DMS79 (cell line): ENCODE results near the gene SCP2D1.
"Not testable (repeated sequence)": the region's sequence is repeated elsewhere in the genome, so short reads cannot be mapped to it uniquely, and the experiment has no call there.

Experiments
- DNase-seq: peaks from one replicate; lab custom pipeline; 2025; lab: John Stamatoyannopoulos, UW

SCP2D1 gene

DNA sequence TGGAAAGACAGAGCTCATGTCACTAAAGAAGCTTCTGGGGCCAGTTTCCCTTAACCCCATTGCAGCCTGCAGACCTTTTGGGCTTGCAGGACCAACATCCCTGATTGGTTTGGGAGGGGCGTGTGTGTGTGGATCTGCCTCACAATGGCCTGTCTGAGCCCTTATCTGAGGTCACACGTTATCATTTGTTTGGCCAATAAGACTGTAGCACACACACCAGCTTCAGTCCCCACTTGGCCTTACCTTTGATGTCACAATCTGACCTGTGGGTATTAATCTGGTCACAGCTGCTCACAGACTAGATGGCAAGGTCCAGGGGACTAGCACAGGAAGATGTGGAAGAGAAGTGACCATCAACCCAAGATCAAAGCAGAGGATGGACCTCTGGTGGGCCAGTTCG lies at the start of gene SCP2D1:
TSS of gene SCP2D1 (plus strand) at position 301 of the 400 bp plus-strand sequence. CDS start at position 334, 33 bp downstream.
- no peak for DNase-seq

- DNase-seq = no peak
Measured at GRCh38 chr20:18767676-18768075, 45.9 kb upstream of the SCP2D1 start.

DNA sequence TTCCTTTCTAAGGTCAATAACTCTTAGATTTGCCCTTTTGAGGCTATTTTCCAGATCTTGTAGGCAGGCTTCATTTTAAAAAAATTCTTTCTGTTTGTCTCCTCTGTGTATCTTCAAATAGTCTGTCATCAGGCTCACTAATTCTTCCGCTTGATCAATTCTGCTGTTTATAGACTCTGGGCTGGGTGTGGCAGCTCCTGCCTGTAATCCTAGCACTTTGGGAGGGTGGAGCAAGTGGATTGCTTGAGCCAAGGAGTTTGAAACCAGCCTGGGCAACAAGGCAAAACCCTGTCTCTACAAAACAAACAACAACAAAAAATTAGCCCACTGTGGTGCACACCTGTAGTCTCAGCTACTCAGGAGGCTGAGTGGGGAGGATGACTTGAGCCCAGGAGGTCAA lies 40.0 kb upstream of the SCP2D1 start:
- DNase-seq = no peak

GRCh38 chr20:18774207-18774606 lies 39.4 kb upstream of the SCP2D1 start:
- no peak for DNase-seq

DNA sequence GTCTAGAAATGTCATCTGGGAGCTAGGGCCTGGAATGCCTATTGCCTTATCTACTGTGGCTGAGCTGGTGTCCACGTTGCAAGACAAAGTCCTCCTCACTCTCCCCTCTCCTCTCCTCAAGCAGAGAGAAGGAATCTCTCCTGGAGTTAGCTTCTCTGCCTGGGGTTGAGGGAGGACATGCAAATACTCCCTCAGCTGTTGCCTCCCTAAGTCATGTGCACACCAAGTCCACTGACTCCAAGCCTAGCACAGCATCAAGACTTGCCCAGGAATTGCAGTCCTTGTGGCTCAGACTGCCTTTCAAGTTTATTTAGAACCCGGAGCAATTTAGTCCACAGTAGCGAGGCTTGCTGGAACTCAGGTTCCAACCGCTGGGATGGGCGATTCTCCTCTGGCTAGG lies 38.0 kb upstream of the SCP2D1 start:
- DNase-seq = no peak

DNA sequence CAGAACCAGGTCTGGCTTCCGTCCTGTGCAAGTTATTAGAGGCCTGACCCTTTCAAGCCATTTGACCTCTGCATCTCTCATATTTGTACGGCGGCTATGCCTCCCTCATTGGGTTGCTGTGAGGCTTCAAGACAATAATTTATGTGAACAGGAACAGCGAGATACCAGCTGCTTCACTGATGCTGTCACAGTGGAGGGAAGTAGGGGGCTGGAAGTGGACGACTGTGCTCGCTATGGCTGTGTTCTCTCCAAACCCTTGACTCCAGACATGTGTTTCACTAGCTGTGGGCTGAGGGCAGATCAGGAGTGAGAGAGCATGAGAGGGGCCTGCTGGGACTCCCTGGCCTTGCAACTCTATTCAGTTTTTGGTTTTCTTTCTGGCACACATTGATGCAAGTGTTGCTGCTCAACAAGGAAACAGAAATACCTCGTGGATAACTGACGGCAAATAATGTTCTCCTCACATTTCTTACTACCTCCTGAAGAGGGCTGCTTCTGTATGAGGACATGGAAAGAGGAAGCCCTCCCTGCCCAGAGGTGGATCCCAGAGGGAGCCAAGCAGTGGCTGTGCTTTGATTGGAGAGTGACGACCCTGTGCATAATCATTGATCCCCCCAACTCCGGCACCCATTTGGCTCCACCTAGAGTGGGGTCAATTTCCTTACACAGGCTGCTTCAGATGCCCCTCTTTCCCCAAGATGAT lies 34.7 kb upstream of the SCP2D1 start:
- DNase-seq = no peak

- no peak for DNase-seq
Measured at GRCh38 chr20:18780385-18781130, 33.0 kb upstream of the SCP2D1 start.

DNA sequence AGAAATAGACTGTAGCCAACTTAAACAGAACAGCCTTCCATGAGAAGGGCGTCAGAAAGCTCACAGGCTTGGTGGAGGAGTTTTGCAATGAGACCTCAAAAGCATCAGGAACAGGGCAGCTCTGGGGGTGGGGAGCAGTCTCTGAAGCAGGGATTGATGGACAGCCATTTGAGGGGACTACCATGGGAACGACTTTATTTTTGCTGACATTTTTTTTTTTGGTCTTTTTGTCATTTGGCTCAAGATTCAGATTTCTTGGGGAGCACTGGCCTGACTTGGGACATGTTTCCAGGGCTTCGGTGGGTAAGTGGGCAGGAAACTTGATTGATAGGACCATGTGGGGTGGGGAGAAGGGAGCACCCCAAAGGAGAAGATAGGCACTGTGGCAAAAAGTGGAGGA lies 32.1 kb upstream of the SCP2D1 start:
- DNase-seq = no peak

DNA sequence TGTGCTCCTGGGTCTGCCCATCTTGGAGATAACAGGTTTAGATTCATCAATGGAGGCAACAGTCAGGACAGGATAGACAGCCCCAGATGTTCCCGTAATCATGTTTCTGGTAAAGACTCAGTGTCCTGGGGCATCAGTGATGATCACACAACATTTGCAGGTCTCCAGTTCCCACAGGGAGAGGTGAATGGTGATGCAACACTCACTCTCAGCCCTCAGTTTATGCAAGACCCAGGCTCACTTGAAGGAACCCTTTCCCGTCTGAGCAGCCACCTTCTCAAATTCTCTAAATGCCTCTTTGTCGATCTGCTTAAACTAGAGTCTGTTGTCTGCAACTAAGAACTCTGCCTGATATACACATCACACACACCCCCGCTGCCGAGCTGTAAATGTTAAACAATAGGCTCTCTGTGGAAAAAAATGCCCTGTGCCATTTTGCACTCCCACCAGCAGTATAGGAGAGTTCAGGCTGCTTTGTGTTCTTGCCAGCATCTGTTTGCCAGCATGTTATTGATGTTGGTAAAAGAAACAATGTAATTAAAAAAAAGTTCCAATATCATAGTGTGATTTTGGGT lies 30.1 kb upstream of the SCP2D1 start:
- no peak for DNase-seq

GRCh38 chr20:18787046-18787445 lies 26.5 kb upstream of the SCP2D1 start:
- DNase-seq = not testable (repeated sequence)

DNA sequence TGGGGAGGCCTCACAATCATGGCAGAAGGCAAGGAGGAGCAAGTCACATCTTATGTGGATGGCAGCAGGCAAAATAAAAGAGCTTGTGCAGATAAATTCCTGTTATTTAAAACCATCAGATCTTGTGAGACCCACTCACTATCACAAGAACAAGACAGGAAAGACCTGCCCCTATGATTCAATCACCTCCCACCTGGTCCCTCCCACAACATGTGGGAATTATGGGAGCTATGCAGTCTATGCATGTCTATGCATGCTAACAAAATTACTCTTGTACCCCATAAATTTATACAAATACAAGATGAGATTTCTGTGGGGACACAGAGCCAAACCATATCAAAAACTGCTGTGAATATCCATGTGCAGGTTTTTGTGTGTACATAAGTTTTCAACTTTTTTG lies 25.6 kb upstream of the SCP2D1 start:
- no peak for DNase-seq

- no peak for DNase-seq
Measured at GRCh38 chr20:18790787-18791186, 22.8 kb upstream of the SCP2D1 start.

GRCh38 chr20:18793625-18794427 lies 19.8 kb upstream of the SCP2D1 start:
- peak; percentile 85 for DNase-seq

- no peak for DNase-seq
Measured at GRCh38 chr20:18794428-18794787, 19.2 kb upstream of the SCP2D1 start.

GRCh38 chr20:18795366-18795765 lies 18.2 kb upstream of the SCP2D1 start:
- no peak for DNase-seq

DNA sequence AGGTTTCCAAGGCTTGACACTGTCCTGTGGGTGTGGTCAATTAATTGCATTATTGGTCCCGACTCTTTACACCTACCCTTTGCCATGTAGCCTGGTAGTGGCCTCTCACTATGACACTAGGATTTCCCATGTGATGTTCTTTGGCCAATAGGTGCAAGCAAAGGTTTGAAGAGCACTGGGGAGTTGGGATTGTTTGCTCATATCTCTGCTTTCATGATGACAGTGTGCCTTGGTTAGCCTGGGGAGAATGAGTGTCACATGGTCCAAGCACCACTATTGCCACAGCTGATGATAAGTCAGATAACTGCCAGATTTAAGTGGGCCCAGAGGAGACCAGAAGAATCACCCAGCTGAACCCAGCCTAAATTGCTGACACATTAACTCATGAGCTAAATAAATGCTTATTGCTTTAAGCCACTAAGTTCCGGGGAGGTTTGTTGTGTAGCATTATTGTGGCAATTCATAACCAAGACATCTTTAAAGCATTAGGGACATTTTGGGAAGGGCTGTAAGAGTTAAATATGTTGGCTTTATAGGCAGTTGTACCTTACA lies 17.2 kb upstream of the SCP2D1 start:
- no peak for DNase-seq

DNA sequence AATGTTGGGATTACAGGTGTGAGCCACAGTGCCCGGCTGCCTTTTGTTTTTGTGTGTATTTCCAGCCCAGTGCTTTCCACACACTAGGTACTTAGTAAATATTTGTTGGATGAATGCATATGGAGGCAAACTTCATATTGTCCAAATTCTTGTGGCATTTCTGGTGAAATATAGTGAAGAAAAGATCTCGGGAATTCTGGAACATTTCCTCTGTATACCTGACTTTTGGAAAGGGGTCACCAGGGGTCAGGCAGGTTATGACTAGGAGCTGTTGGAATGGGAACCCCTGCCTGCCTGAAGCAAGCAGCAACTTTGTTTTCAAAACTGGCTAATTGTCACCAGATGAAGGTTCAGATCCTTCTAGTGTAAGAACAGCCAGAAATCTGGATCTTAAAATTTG lies 12.1 kb upstream of the SCP2D1 start:
- no peak for DNase-seq

- no peak for DNase-seq
Measured at GRCh38 chr20:18802012-18802634, 11.5 kb upstream of the SCP2D1 start.

DNA sequence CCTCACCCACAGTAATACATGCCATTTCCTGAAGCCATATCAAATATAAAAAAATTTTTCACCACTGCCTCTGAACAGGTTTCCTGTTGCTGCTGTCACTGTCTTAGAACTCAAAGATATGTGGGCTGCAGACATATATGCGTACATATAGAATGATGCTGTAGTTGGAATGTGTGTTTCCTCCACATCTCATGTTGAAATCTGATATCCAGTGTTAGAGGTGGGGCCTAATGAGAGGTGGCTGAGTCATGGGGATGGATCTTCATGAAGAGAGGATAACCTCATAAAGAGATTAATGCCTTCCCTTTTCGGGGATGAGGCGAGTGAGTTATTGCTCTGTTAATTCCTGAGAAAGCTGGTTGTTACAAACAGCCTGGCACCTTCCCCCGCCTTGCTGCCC lies 7.7 kb upstream of the SCP2D1 start:
- no peak for DNase-seq

DNA sequence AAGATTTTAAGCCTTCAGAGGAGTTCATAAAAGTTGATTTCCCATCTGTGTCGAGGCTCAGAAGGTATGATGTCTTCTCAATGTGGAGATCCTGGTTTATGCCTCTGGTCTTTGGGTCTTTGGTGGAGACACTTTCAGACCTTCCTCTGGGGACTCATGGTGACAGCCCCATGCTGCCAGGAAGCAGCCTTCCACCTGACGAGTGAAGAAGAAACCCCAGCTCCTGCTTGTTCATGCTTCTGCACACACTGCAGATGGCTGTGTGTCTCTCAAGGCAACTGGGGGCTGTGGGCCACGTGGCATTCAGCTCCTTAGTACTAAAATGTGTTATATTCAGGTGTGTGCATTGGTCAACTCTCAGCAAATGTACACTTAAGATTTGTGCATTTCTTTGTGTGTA lies 4.9 kb upstream of the SCP2D1 start:
- DNase-seq = no peak

- DNase-seq = no peak
Measured at GRCh38 chr20:18811186-18811585, 2.4 kb upstream of the SCP2D1 start.

GRCh38 chr20:18811904-18812303 lies 1.7 kb upstream of the SCP2D1 start:
- no peak for DNase-seq
